H9 (cell line): ENCODE measurements around the gene PLEKHG2. TPM values are rescaled to one million over a fixed set of nuclear protein-coding genes. Genes with fewer than 3 reads are reported as not detected.

Source experiments
- DNase-seq: peaks from one replicate; pipeline ENCODE4 v3.0.0-alpha.2; 2017
- H2AFZ ChIP-seq: one replicate; pipeline ENCODE4 v1.6.1; 2013; ENCODE audit warnings: mild to moderate bottlenecking, low read length, control low read depth, moderate library complexity
- H2AK5ac ChIP-seq: 2 replicates; pipeline ENCODE4 v1.6.1; 2013; ENCODE audit warnings: low read length, control low read depth, mixed read lengths; ENCODE audit not compliant: insufficient read length
- H2BK120ac ChIP-seq: one replicate; pipeline ENCODE4 v1.6.1; 2013; ENCODE audit warnings: low read depth, mild to moderate bottlenecking, low read length, control low read depth, inconsistent platforms; ENCODE audit not compliant: poor library complexity, severe bottlenecking
- H2BK12ac ChIP-seq: 2 replicates; pipeline ENCODE4 v1.6.1; 2013; ENCODE audit warnings: low read length, control low read depth, mixed read lengths, low read depth; ENCODE audit not compliant: insufficient read length
- H2BK15ac ChIP-seq: 2 replicates; pipeline ENCODE4 v1.6.1; 2013; ENCODE audit warnings: low read depth, low read length, control low read depth
- H2BK20ac ChIP-seq: one replicate; pipeline ENCODE4 v1.6.1; 2013; ENCODE audit warnings: low read depth, mild to moderate bottlenecking, low read length, control low read depth, inconsistent platforms; ENCODE audit not compliant: poor library complexity, severe bottlenecking
- H2BK5ac ChIP-seq: 2 replicates; pipeline ENCODE4 v1.6.1; 2013; ENCODE audit warnings: low read length, control low read depth, mixed read lengths; ENCODE audit not compliant: insufficient read length
- H3K14ac ChIP-seq: 2 replicates; pipeline ENCODE4 v1.6.1; 2013; ENCODE audit warnings: low read length, control low read depth; ENCODE audit not compliant: insufficient read depth
- H3K18ac ChIP-seq: 2 replicates; pipeline ENCODE4 v1.6.1; 2013; ENCODE audit warnings: low read depth, mild to moderate bottlenecking, mixed read lengths, low read length, control low read depth; ENCODE audit not compliant: insufficient read length
- H3K23ac ChIP-seq: 2 replicates; pipeline ENCODE4 v1.6.1; 2013; ENCODE audit warnings: low read length, control low read depth, mixed read lengths, low read depth; ENCODE audit not compliant: insufficient read length
- H3K23me2 ChIP-seq: 2 replicates; pipeline ENCODE4 v1.6.1; 2013; ENCODE audit warnings: low read depth, mild to moderate bottlenecking, mixed read lengths, low read length, control low read depth; ENCODE audit not compliant: insufficient read length, poor library complexity, severe bottlenecking
- H3K27ac ChIP-seq: 2 replicates; pipeline ENCODE4 v1.5.1; 2013; ENCODE audit warnings: low read length, control low read depth, mixed read lengths, low read depth; ENCODE audit not compliant: insufficient read length
- H3K27me3 ChIP-seq: 2 replicates; pipeline ENCODE4 v1.6.1; 2013; ENCODE audit warnings: low read length, control low read depth, inconsistent platforms; ENCODE audit not compliant: insufficient read depth
- H3K4ac ChIP-seq: 2 replicates; pipeline ENCODE4 v1.6.1; 2013; ENCODE audit warnings: low read depth, mild to moderate bottlenecking, control low read depth, inconsistent platforms, low read length, moderate library complexity
- H3K4me1 ChIP-seq: 2 replicates; pipeline ENCODE4 v1.6.1; 2013; ENCODE audit warnings: low read length, control low read depth, inconsistent platforms; ENCODE audit not compliant: insufficient read depth
- H3K4me2 ChIP-seq: 2 replicates; pipeline ENCODE4 v1.6.1; 2013; ENCODE audit warnings: low read length, control low read depth, mixed read lengths; ENCODE audit not compliant: insufficient read length, insufficient read depth
- H3K56ac ChIP-seq: 2 replicates; pipeline ENCODE4 v1.6.1; 2013; ENCODE audit warnings: low read depth, mild to moderate bottlenecking, mixed read lengths, low read length, control low read depth; ENCODE audit not compliant: insufficient read length
- H3K79me1 ChIP-seq: 2 replicates; pipeline ENCODE4 v1.6.1; 2013; ENCODE audit warnings: low read depth, mild to moderate bottlenecking, moderate library complexity, low read length, control low read depth, inconsistent platforms; ENCODE audit not compliant: insufficient read depth, poor library complexity, severe bottlenecking
- H3K79me2 ChIP-seq: 2 replicates; pipeline ENCODE4 v1.6.1; 2013; ENCODE audit warnings: low read length, control low read depth, inconsistent platforms; ENCODE audit not compliant: insufficient read depth
- H3K9ac ChIP-seq: 2 replicates; pipeline ENCODE4 v1.6.1; 2013; ENCODE audit warnings: low read length, control low read depth, mixed read lengths; ENCODE audit not compliant: insufficient read length; ENCODE audit errors: extremely low read depth
- H3K9me3 ChIP-seq: one replicate; pipeline ENCODE4 v1.6.1; 2013; ENCODE audit warnings: low read depth, low read length, inconsistent platforms; ENCODE audit not compliant: control insufficient read depth
- H3T11ph ChIP-seq: one replicate; pipeline ENCODE4 v1.6.1; 2013; ENCODE audit warnings: mild to moderate bottlenecking, low read length, control low read depth, inconsistent platforms
- H4K20me1 ChIP-seq: one replicate; pipeline ENCODE4 v1.6.1; 2013; ENCODE audit not compliant: control insufficient read depth, insufficient read length, insufficient read depth
- H4K5ac ChIP-seq: 2 replicates; pipeline ENCODE4 v1.6.1; 2013; ENCODE audit warnings: low read depth, mild to moderate bottlenecking, mixed read lengths, low read length, control low read depth; ENCODE audit not compliant: insufficient read length
- H4K8ac ChIP-seq: replicated peaks from 2 replicates; pipeline ENCODE4 v1.6.1; 2013; ENCODE audit warnings: low read length, control low read depth, mixed read lengths, low read depth; ENCODE audit not compliant: insufficient read length
- H4K91ac ChIP-seq: 2 replicates; pipeline ENCODE4 v1.6.1; 2013; ENCODE audit warnings: low read depth, mild to moderate bottlenecking, moderate library complexity, mixed read lengths, low read length, control low read depth; ENCODE audit not compliant: insufficient read length
- H3K27ac Mint-ChIP-seq, 3 experiments: 2 replicates in 2 of 3; 3 replicates in 1 of 3; pipeline ENCODE4 v1.8.0; 2020 to 2021; ENCODE audit warnings: mixed read lengths in 3 of 3, mild to moderate bottlenecking in 1 of 3, moderate library complexity in 1 of 3
- H3K27me3 Mint-ChIP-seq: 2 replicates; pipeline ENCODE4 v1.8.0; 2021; ENCODE audit warnings: low read depth, mild to moderate bottlenecking, moderate library complexity, mixed read lengths
- H3K36me3 Mint-ChIP-seq, 3 experiments: 2 replicates in 2 of 3; 3 replicates in 1 of 3; pipeline ENCODE4 v1.8.0; 2020 to 2021; ENCODE audit warnings: low read depth in 3 of 3, mixed read lengths in 3 of 3; ENCODE audit not compliant: insufficient read depth in 1 of 3
- H3K4me1 Mint-ChIP-seq, 2 experiments: 2 replicates each; pipeline ENCODE4 v1.8.0; 2020; ENCODE audit warnings: mixed read lengths in 2 of 2
- H3K4me3 Mint-ChIP-seq, 2 experiments: 2 replicates in 1 of 2; 3 replicates in 1 of 2; pipeline ENCODE4 v1.8.0; 2020 to 2021; ENCODE audit warnings: mild to moderate bottlenecking in 2 of 2, mixed read lengths in 2 of 2, moderate library complexity in 1 of 2
- H3K9me3 Mint-ChIP-seq, 2 experiments: 2 replicates in 1 of 2; 3 replicates in 1 of 2; pipeline ENCODE4 v1.8.0; 2020; ENCODE audit warnings: mild to moderate bottlenecking in 2 of 2, mixed read lengths in 2 of 2, moderate library complexity in 1 of 2
- CTCF ChIP-seq: fragments of 200-600 bp; sonication (generic); conservative IDR thresholded peaks from 3 replicates; pipeline ENCODE4 v1.8.0; 2021; ENCODE audit warnings: antibody characterized with exemption, mild to moderate bottlenecking
- WGBS: extraction: QIAGEN DNeasy Blood & Tissue Kit; methylation state at CpG from one replicate; pipeline ENCODE4 v1.1.7; 2013; ENCODE audit warnings: missing lambda C conversion rate, low lambda C conversion rate, mixed read lengths; ENCODE audit not compliant: insufficient read length; ENCODE audit errors: extremely low coverage; 5-methylcytosine and 5-hydroxymethylcytosine counted together
- total RNA-seq: library from RNA; stranded (reverse); gene quantifications from 2 replicates; pipeline ENCODE4 v1.2.1, GENCODE V29; 2021

The PLEKHG2 gene
- total RNA-seq, 1 experiment from 2014 or later, result 167 TPM

GRCh38 chr19:39382991-39383828 is 29.3 kb upstream of the PLEKHG2 start:
- TF ChIP-seq CTCF, result no peak
- Histone ChIP-seq H4K20me1 (peaks cover 2% of the 10 kb centered on the region), H3K4ac (no peak overlapping the region), H3K79me1 (no peaks in the 10 kb centered on the region), H3K27me3 (no peaks in the 10 kb centered on the region), H3K18ac (no peak overlapping the region), H3K4me2 (no peak overlapping the region), H3K9me3 (no peaks in the 10 kb centered on the region), H2BK15ac (no peak overlapping the region), H4K5ac (no peak overlapping the region), H3K23me2 (no peaks in the 10 kb centered on the region), H3K23ac (no peak overlapping the region), H3K27ac (no peak overlapping the region), H3K79me2 (no peaks in the 10 kb centered on the region), H3K9ac (no peak overlapping the region), H2AK5ac (no peak overlapping the region), H3K4me1 (no peaks in the 10 kb centered on the region), H2BK20ac (no peak overlapping the region), H3K56ac (no peak overlapping the region), H2BK12ac (no peak overlapping the region), H2AFZ (no peak overlapping the region), H4K8ac (no peak overlapping the region), H2BK5ac (no peak overlapping the region), H2BK120ac (no peak overlapping the region), H4K91ac (no peak overlapping the region), H3T11ph (no peak overlapping the region), H3K14ac (no peak overlapping the region; the same call in 1 of the 2 replicates)
- peaks cover 2 to 4% of the 10 kb centered on the region in 2 experiments; a peak in 2 of 4 replicates for H3K4me1 Mint-ChIP-seq
- H3K36me3 Mint-ChIP-seq, result peaks cover 48 to 92% (median 90%) of the 10 kb centered on the region in 3 experiments
- H3K4me3 Mint-ChIP-seq, result no peak overlapping the region
- no peaks in the 10 kb centered on the region for H3K9me3 Mint-ChIP-seq
- WGBS, result no CpG with 5 or more reads among the region's 18 CpGs
- no peak overlapping the region for H3K27ac Mint-ChIP-seq
- no peaks in the 10 kb centered on the region for H3K27me3 Mint-ChIP-seq
- DNase-seq, result no peak
